Medulla oblongata (tissue), 1 donor: ENCODE measurements around the gene SLC22A4.
A peak's percentile ranks its signal among the peaks of the same experiment; 100 is the strongest.

Source experiments
- DNase-seq: peaks from one replicate; pipeline ENCODE4 v3.0.0-alpha.2; 2015; ENCODE audit errors: extremely low spot score

SLC22A4 gene

DNA sequence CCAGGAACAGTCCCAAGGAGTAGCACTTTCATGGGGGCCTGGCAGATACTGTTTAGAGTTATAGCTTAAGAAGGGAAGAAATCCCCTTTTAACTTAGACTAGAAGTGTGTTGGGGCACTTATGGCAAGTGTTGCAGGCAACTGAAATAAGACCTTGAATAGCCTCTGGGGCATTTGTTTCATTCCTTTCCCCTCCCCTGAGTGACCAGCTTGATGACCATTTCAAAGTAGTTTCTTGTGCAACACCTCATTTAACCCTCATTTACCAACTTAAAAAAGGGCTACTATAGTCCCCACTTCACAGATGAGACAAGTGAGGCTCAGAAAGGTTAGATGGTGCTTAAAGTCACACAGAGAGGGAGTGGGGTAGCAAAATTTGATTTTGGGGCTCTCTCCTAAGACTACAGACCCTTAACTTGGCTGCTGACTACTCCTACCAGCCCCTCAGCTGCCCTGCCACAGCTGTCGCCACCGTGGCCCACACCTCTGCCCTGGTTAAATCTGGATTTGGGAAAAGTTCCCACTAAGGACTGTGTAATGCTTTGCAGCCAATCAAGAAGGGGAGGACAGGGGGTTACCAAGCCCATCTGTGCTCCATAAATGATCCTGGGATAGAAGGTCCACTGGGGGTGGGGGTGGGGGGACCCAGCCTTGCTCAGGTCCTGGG is 31.2 kb upstream of the SLC22A4 start:
- no peak for DNase-seq

GRCh38 chr5:132263548-132264261 is 30.5 kb upstream of the SLC22A4 start:
- DNase-seq: no peak

- DNase-seq: no peak
These were observed 29.5 kb upstream of the SLC22A4 start for GRCh38 chr5:132264546-132265335.

DNA sequence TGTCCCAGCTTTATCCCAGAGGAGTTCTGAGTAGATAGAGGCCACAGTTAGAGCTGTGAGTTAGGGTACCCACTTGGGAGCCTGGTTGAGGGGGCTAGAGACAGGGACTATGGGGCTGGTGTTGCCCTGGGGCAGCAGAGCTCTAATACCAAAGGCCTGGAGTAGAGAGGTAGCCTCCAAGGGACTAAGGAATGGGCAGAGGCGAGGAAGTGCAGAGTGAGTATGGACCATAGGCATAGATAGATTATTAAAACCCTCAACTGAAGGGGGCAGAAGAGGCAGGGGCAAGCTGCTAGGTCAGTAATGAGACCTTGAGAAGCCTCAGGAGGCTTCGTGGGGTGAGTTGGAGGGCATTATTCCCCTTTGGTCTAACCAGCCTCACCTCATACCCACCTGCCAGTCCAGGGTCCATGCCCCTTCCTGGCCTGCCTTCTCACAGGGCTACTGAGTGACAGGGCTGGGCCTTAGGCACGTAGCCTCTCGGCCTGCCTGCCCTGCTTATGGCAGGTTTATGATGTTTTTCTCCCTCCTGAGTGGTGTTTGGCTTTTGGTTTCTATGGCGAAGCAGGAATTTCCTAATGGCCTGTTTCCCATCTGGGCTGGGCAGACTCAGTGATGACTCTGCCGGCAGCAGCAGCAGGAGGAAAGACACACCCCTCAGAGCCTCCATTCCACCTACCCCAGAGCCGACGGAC is 28.7 kb upstream of the SLC22A4 start:
- DNase-seq: no peak

DNA sequence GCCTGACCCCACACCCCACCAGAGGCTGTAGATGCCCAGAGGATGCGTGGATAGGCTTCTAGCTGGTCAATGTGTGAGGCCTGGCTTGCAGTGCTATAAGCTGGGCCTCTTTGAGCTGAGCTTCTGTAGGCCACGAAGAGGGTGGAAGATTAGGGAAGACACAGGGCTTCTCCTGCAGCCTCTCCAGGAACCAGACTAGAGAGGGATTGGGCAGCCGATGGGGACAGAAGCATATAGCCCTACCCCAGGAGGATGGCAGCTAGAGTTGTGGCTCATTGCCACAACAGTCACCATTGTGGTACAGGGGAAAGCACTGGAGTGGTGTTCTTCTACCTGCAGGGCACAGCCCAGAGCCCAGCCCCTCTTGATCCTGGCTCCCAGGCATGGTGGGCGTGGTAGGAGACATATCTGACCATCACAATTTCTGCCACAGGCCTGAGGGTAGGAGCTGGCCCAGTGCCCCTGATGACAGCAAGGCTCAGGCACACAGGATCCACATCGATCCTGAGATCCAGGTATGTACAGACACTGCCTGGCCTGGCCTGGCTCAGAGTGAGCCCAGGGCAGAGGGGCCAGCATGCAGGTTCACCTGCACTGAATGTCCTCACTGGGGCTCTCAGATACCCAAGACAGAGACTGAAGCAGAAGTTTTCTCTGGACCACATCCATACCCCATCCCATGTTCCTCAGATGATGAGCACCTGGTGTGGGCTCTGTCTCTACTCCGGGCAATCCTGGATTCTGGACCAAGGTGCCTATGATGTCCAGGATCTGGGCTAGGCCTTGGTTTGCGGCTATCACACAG is 28.0 kb upstream of the SLC22A4 start:
- DNase-seq: no peak

DNA sequence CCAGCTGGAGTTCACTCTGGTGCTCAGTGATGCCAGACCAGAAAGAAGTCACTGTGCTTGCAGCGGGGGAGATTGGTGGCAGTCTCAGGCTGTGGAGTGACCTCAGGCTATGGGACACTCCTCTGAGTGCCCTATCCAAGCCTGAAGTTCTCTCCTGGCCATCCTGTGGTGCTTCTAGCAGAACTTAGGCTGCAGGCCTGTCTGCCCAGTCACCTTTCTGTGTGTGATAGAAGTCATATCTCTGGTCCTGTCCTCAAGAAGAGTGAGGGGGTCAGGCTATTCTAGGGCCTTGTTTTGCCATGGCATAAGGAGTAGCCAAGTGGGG is 27.4 kb upstream of the SLC22A4 start:
- DNase-seq: no peak

GRCh38 chr5:132267166-132267739 is 26.9 kb upstream of the SLC22A4 start:
- no peak for DNase-seq

- peak; percentile 62 for DNase-seq
These were observed 26.0 kb upstream of the SLC22A4 start for GRCh38 chr5:132267931-132268768.

DNA sequence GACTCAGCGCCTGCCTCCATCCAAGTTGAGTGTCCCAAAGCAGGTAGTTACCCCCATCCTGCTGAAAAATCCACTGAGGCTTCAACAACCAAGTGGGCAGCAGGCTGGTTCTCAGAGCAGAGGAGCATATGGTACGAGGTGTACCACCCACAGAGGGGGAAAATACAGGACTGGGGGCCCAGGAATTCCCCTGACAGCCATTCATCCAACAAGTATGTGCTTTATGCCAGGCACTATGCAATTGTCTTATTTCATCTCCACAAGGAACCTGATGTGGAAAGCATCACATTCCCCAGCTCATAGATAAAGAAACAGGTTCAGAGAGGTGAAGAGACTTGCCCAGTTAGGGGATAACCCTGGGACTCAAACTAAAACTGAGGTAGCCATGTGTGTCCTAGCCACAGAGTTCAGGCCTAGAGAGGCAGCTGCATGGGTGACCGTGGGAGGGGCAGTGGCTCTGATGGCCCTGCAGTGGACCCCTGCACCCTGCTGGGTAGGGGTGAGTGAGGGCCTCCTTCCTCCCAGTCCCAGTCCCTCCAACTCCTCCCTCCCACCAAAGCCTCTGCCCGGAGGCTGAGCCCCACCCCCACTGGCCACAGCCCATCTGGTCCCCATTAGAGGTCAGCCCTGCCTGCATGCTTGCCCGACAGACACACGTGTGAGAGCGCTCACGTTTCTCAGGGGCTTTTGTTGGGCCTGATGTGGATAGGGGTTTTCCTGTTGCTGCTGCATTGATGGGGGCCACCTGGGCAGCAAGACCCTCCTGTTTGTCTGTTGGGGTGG is 25.2 kb upstream of the SLC22A4 start:
- DNase-seq: no peak

GRCh38 chr5:132269635-132270334 is 24.4 kb upstream of the SLC22A4 start:
- DNase-seq: no peak

DNA sequence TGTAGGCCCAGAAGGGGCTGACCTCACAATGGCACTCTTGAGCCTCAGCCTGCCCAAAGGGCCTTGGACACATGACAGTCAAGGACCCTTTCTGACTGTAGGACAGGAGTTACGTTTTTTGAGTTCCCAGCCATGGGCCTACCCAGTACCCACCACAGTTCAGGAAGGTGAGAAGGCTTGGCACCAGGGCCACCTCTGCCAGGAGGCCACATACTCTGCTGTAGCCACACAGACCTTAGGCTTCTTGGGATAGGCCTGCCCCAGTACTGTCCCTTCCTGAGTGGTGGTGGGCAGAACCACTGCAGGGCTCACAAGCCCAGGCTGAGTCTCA is 23.9 kb upstream of the SLC22A4 start:
- DNase-seq: no peak

- no peak for DNase-seq
These were observed 23.5 kb upstream of the SLC22A4 start for GRCh38 chr5:132270706-132271105.

GRCh38 chr5:132271251-132272246 is 22.6 kb upstream of the SLC22A4 start:
- DNase-seq: no peak

GRCh38 chr5:132272311-132273210 is 21.6 kb upstream of the SLC22A4 start:
- DNase-seq: peak; percentile 70

GRCh38 chr5:132273631-132274030 is 20.6 kb upstream of the SLC22A4 start:
- no peak for DNase-seq

GRCh38 chr5:132274050-132274792 is 20.0 kb upstream of the SLC22A4 start:
- DNase-seq: no peak
